GM12878 (cell line): ENCODE data around the gene TM7SF3. TPM values are rescaled to one million over a fixed set of nuclear protein-coding genes. Genes with fewer than 3 reads are reported as not detected.
A peak's percentile ranks its signal among the peaks of the same experiment; 100 is the strongest.

Experiments used
- ATF3 ChIP-seq: IDR thresholded peaks from 2 replicates; pipeline ENCODE4 v1.6.1; 2011; ENCODE audit warnings: low read depth, mild to moderate bottlenecking, low read length, moderate library complexity, borderline replicate concordance; ENCODE audit errors: extremely low read depth
- BCLAF1 ChIP-seq: fragments of 450-650 bp; IDR thresholded peaks from 2 replicates; pipeline ENCODE4 v1.6.1; 2017; ENCODE audit warnings: antibody characterized with exemption, mild to moderate bottlenecking, moderate library complexity
- CHD1 ChIP-seq: IDR thresholded peaks from 2 replicates; pipeline ENCODE4 v1.6.1; 2012; ENCODE audit warnings: low read depth, low read length, improper control_type of control experiment
- CHD2 ChIP-seq: IDR thresholded peaks from 2 replicates; pipeline ENCODE4 v1.6.1; 2011; ENCODE audit warnings: low read depth, low read length, improper control_type of control experiment, borderline replicate concordance
- EZH2 ChIP-seq: IDR thresholded peaks from 2 replicates; pipeline ENCODE4 v1.6.1; 2012; ENCODE audit warnings: low read depth, mild to moderate bottlenecking, control low read depth, inconsistent platforms, low read length, borderline replicate concordance; ENCODE audit not compliant: control insufficient read depth
- FOS ChIP-seq: IDR thresholded peaks from 3 replicates; pipeline ENCODE4 v1.6.1; 2011; ENCODE audit warnings: borderline replicate concordance; ENCODE audit not compliant: insufficient read length; ENCODE audit errors: extremely low read depth
- FOXM1 ChIP-seq: IDR thresholded peaks from 2 replicates; pipeline ENCODE4 v1.6.1; 2012; ENCODE audit warnings: low read depth, mild to moderate bottlenecking, inconsistent platforms, low read length, moderate library complexity
- GATAD2B ChIP-seq: fragments of 450-650 bp; conservative IDR thresholded peaks from 2 replicates; pipeline ENCODE4 v1.6.1; 2017; ENCODE audit warnings: low read depth, mild to moderate bottlenecking, moderate library complexity
- IKZF1 ChIP-seq: fragments of 450-650 bp; conservative IDR thresholded peaks from 2 replicates; pipeline ENCODE4 v1.6.1; 2017; ENCODE audit warnings: antibody characterized with exemption, mild to moderate bottlenecking
- IRF3 ChIP-seq: fragments of 450-650 bp; IDR thresholded peaks from 2 replicates; pipeline ENCODE4 v1.6.1; 2014; ENCODE audit warnings: mild to moderate bottlenecking
- JUND ChIP-seq: IDR thresholded peaks from 2 replicates; pipeline ENCODE4 v1.6.1; 2012; ENCODE audit warnings: low read depth, mild to moderate bottlenecking, low read length, improper control_type of control experiment, moderate library complexity
- MLLT1 ChIP-seq: fragments of 450-650 bp; IDR thresholded peaks from 2 replicates; pipeline ENCODE4 v1.6.1; 2016; ENCODE audit warnings: mild to moderate bottlenecking
- MYB ChIP-seq: fragments of 150-350 bp; IDR thresholded peaks from 2 replicates; pipeline ENCODE4 v1.6.1; 2014; ENCODE audit warnings: mild to moderate bottlenecking, low read depth, low read length, borderline replicate concordance
- NBN ChIP-seq: fragments of 450-650 bp; IDR thresholded peaks from 2 replicates; pipeline ENCODE4 v1.6.1; 2016
- PAX5 ChIP-seq: IDR thresholded peaks from 2 replicates; pipeline ENCODE4 v1.6.1; 2011; ENCODE audit warnings: low read depth, low read length, borderline replicate concordance
- PBX3 ChIP-seq: IDR thresholded peaks from 2 replicates; pipeline ENCODE4 v1.6.1; 2011; ENCODE audit warnings: mild to moderate bottlenecking, low read depth, low read length, moderate library complexity; ENCODE audit not compliant: insufficient replicate concordance
- STAT1 ChIP-seq: fragments of 450-650 bp; conservative IDR thresholded peaks from 2 replicates; pipeline ENCODE4 v1.6.1; 2014; ENCODE audit warnings: antibody characterized with exemption, mild to moderate bottlenecking
- TCF12 ChIP-seq: IDR thresholded peaks from 2 replicates; pipeline ENCODE4 v1.6.1; 2011; ENCODE audit warnings: low read depth, mild to moderate bottlenecking, low read length
- YBX1 ChIP-seq: fragments of 450-650 bp; IDR thresholded peaks from 2 replicates; pipeline ENCODE4 v1.6.1; 2016; ENCODE audit warnings: antibody characterized with exemption
- ZBED1 ChIP-seq: IDR thresholded peaks from 2 replicates; pipeline ENCODE4 v1.6.1; 2016; ENCODE audit warnings: borderline replicate concordance
- ZBTB4 ChIP-seq: fragments of 450-650 bp; formaldehyde crosslinking; IDR thresholded peaks from 2 replicates; pipeline ENCODE4 v1.4.0; 2022; ENCODE audit warnings: mild to moderate bottlenecking, moderate library complexity
- polyA plus RNA-seq, 11 experiments: library from polyadenylated mRNA; depleted of rRNA in 4 of 11; unstranded in 6 of 11; stranded (reverse) in 5 of 11; fragments of >200 nt; fragmentation: Nextera tagmentation in 4 of 11; fragmentation: Illumina TruSeq in 1 of 11; extraction: Ambion mirVana in 4 of 11; extraction: Trizol in 1 of 11; gene quantifications; 1 replicate in 1 of 11; 2 replicates in 10 of 11; pipeline versions ENCODE4 v1.2.1 to v1.2.3, GENCODE V29; 2011 to 2016; ENCODE audit warnings: inconsistent platforms in 2 of 11, missing spikeins in 2 of 11, low read depth in 1 of 11
- total RNA-seq, 4 experiments: library from RNA; depleted of rRNA in 3 of 4; stranded (reverse); fragments of >200 nt in 3 of 4; fragmentation: Illumina TruSeq in 1 of 4; extraction: Trizol in 1 of 4; gene quantifications; 2 replicates each; pipeline versions ENCODE4 v1.2.1 to v1.2.3, GENCODE V29; 2013 to 2021

TM7SF3 gene
- total and polyA plus RNA-seq, 10 of the 15 experiments (the other 5 are each of a cell fraction or from before 2014, with no cell fraction given): 31.4 to 341 (median 74.8) TPM

GRCh38 chr12:26971963-26972362, 42.2 kb downstream of the TM7SF3 start (continued):
- TF ChIP-seq MLLT1 (peak; percentile 72), CHD2 (peak; percentile 41; the same call in 1 of the 2 replicates), ATF3 (no peak), PAX5 (no peak), IKZF1 (peak; percentile 66), IRF3 (no peak), NBN (peak; percentile 50; the same call in 1 of the 2 replicates), PBX3 (no peak), YBX1 (no peak), JUND (no peak), MYB (no peak), GATAD2B (no peak), TCF12 (no peak), STAT1 (no peak), EZH2 (no peak), FOS (no peak), BCLAF1 (no peak), ZBED1 (peak; percentile 43; the same call in 1 of the 2 replicates), ZBTB4 (CRISPR knock-in tag) (no peak), FOXM1 (peak; percentile 45; the same call in 1 of the 2 replicates), CHD1 (no peak)
